ENCODE results near the gene PRDX5.
"Not testable (repeated sequence)": the region's sequence is repeated elsewhere in the genome, so short reads cannot be mapped to it uniquely, and the experiment has no call there.

GRCh38 chr11:64315667-64316526 is 2.0 kb upstream of the PRDX5 start:
- TF ChIP-seq, protein P1, sequence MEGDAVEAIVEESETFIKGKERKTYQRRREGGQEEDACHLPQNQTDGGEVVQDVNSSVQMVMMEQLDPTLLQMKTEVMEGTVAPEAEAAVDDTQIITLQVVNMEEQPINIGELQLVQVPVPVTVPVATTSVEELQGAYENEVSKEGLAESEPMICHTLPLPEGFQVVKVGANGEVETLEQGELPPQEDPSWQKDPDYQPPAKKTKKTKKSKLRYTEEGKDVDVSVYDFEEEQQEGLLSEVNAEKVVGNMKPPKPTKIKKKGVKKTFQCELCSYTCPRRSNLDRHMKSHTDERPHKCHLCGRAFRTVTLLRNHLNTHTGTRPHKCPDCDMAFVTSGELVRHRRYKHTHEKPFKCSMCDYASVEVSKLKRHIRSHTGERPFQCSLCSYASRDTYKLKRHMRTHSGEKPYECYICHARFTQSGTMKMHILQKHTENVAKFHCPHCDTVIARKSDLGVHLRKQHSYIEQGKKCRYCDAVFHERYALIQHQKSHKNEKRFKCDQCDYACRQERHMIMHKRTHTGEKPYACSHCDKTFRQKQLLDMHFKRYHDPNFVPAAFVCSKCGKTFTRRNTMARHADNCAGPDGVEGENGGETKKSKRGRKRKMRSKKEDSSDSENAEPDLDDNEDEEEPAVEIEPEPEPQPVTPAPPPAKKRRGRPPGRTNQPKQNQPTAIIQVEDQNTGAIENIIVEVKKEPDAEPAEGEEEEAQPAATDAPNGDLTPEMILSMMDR (IDR thresholded peaks at IDR 0.05): not testable (repeated sequence)
- not testable (repeated sequence) for TF ChIP-seq POLR2AphosphoS5 (IDR thresholded peaks at IDR 0.05; ENCODE audit: insufficient read depth in 1 of 2, low read depth in 1 of 2); POLR2A (IDR thresholded peaks at IDR 0.05)
